ENCODE measurements around the gene DDR1.
"Not testable (repeated sequence)": the region's sequence is repeated elsewhere in the genome, so short reads cannot be mapped to it uniquely, and the experiment has no call there.

Gene DDR1

DNA sequence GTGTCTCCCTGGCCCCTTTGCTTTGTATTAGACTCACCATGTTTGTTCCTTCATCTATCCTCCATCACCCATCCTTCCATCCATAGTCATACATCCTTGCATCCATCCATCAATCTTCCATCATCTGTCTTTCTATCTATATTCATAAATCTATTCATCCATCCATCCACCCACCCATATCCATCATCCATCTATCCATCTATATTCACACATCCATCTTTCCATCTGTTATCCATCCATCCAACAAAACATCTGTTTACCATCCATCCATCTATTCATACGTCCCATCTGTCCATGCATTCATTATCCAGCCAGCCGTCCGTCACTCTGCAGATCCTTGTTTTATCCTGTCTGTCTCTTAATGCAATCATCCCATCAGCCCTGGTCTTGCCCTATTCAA, 10.6 kb downstream of the DDR1 start:
- no peak for DNase-seq

- DNase-seq: no peak
Measured at GRCh38 chr6:30895343-30895742, 11.0 kb downstream of the DDR1 start.

DNA sequence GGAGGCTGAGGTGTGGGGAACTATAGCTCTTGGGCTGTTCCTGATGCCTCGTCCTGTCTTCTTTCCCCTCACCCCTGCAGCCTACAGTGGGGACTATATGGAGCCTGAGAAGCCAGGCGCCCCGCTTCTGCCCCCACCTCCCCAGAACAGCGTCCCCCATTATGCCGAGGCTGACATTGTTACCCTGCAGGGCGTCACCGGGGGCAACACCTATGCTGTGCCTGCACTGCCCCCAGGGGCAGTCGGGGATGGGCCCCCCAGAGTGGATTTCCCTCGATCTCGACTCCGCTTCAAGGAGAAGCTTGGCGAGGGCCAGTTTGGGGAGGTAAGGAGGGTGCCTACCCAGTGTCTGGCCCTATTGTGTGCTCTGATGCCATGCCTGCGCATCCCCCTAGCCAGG, 12.2 kb downstream of the DDR1 start:
- no peak for DNase-seq

- DNase-seq: no peak
Measured at GRCh38 chr6:30897882-30898281, 13.6 kb downstream of the DDR1 start.

GRCh38 chr6:30898750-30899360, 14.5 kb downstream of the DDR1 start:
- no peak for DNase-seq

DNA sequence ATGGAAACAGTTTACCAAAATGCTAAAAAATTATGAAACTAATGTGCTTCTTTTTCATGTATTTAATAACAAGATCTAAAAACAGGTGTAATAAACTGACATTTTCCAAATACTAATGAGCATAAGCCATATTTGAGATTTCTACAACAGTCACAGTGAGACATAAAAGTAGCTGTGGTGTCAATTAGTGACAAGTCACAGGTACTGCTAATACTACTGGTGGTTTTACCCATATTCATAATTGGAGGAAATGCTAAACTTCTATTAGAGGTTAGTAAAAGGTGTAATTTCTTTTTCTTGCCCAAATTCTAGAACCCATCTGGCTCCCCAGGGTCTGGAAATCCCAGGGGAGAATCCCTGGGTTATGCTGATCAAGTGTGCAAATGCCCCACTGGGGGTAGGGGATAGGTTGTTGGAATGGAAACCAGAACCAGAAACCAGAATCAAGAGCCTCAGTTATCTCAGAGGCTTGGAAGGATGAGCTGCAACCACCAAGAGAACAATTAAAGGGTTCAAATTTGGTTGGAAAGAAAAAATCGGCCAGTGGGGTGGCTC, 16.6 kb downstream of the DDR1 start:
- DNase-seq: no peak

DNA sequence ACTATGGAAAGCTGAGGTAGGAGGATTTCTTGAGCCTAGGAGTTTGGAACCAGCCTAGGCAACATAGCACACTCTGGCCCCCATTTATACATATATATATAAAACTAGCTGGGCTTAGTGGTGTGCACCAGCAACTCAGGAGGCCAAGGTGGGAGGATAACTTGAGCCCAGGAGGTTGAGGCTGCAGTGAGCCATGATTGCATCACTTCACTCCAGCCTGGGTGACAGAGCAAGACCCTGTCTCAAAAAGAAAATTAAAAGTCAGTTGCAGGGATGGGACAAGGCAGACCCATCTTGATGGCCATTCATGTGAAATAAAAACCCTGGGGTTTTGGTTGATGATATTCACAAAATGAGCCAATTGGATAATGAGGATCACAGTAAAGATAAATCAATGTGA, 17.1 kb downstream of the DDR1 start:
- no peak for DNase-seq

DNA sequence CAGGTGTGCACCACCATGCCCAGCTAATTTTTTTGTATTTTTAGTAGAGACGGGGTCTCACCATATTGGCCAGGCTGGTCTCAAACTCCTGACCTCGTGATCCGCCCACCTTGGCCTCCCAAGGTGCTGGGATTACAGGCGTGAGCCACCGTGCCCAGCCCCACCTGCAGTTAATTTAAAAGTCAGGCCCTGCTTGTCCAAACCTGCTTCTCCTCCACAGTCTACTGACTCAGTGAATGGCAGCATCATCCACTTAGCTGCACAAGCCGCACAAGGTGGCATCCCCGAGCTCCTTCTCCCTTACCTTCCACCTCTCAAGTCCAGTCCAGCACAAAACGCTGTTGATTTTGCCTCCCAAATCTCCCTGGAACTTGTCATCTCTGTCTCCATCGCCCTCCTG, 17.9 kb downstream of the DDR1 start:
- not testable (repeated sequence) for DNase-seq

DNA sequence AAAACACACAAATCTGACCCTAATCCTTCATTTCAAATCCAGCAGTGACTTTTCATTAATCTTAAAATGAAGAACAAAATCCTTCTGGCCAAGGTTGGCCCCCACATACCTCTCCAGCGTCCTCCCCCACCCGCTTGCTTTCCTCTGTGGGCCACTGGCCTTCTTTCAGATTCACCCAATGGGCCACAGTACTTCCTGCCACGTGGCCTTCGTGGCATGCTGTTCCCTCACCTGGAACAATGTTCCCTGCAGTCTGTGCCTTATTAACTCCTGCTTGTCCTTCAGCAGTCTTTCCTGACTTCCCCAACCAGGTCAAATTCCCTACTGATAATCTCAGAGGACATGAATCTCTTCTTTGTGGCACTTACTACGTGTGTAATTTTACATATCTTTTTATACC, 18.4 kb downstream of the DDR1 start:
- DNase-seq: no peak

GRCh38 chr6:30903236-30903635, 18.9 kb downstream of the DDR1 start:
- no peak for DNase-seq

- not testable (repeated sequence) for DNase-seq
Measured at GRCh38 chr6:30907290-30907757, 23.0 kb downstream of the DDR1 start.

GRCh38 chr6:30907758-30908591, 23.7 kb downstream of the DDR1 start, which contains the start of gene GTF2H4:
TSS of gene GTF2H4 (plus strand) at chr6:30908207.
- DNase-seq: peak; percentile 96

- DNase-seq: no peak
Measured at GRCh38 chr6:30908700-30909099, 24.4 kb downstream of the DDR1 start.

DNA sequence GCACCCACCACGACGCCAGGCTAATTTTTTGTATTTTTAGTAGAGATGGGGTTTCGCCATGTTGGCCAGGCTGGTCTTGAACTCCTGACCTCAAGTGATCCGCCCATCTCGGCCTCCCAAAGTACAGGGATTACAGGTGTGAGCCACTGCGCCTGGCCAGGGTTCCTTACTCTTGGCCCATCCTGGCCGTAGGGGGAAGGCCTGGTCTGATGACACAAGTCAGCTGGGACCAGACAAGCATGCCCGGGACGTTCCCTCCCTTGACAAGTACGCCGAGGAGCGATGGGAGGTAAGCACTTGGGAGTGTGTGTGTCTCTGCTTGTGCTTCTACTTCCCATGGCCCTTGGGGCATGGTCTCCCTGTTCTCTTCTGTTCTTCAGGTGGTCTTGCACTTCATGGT, 26.2 kb downstream of the DDR1 start:
- DNase-seq: not testable (repeated sequence)

GRCh38 chr6:30912746-30913520, 28.6 kb downstream of the DDR1 start:
- DNase-seq: no peak

GRCh38 chr6:30913721-30914075, 29.4 kb downstream of the DDR1 start:
- DNase-seq: no peak

GRCh38 chr6:30914076-30914853, 29.9 kb downstream of the DDR1 start, which contains the start of gene VARS2:
TSS of gene VARS2 (plus strand) at chr6:30914238. CDS start at chr6:30914837, 599 bp downstream.
- peak; percentile 47 for DNase-seq

DNA sequence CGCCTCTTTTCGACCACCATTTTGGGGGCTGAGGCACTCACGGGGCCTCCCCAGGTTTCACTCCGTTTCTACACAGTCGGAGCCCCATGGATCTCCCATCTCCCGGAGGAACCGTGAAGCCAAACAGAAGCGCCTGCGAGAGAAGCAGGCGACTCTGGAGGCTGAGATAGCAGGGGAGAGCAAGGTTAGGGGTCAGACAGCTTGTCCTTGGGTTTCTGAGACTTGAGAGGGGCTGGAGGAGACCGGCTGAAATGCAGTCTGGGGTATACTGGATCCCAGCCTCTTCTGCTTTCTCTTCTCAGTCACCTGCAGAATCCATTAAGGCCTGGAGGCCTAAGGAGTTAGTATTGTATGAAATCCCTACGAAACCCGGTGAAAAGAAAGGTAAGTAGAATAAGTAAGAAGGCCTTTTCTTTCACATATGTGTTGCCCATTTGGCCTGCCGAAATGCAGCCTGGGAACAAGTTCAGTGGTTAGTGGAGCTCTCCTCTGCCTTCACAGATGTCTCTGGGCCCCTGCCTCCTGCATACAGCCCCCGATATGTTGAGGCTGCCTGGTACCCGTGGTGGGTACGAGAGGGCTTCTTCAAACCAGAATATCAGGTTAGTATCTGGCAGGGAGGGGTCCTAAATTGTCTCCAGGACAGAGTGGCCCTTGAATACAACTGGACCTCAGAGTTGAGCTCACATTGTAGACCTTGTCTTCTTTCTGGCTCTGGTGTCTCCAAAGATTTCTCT, 30.7 kb downstream of the DDR1 start:
- no peak for DNase-seq

GRCh38 chr6:30915591-30915946, 31.2 kb downstream of the DDR1 start:
- DNase-seq: no peak

- DNase-seq: no peak
Measured at GRCh38 chr6:30917041-30917440, 32.7 kb downstream of the DDR1 start.

DNA sequence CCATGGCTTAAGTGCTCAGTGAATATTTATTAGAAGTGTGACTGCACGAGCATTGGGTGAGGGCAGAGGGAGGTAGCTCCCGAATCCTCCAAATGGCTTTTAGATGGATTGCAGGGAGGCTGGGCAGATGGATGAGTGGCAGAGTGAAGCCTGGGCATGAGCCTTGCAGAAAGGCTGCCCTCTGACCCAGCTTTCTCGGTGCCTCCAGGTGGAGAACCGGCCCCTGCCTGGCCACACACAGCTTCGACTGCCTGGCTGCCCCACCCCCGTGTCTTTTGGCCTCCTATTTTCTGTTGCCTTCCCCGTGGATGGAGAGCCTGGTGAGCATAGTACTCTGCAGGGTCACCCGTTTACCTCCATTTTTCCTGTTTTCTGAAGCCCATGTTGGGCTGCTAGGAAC, 33.2 kb downstream of the DDR1 start:
- DNase-seq: no peak

- DNase-seq: no peak
Measured at GRCh38 chr6:30918670-30919069, 34.4 kb downstream of the DDR1 start.

All from NCI-H2081 treated with DMSO at 0.1 percent for 48 hours (cell line).